Epithelial cell of proximal tubule (primary cell): ENCODE results near the gene FRMPD2. TPM values are rescaled to one million over a fixed set of nuclear protein-coding genes. Genes with fewer than 3 reads are reported as not detected.

ENCODE experiments used
- DNase-seq: peaks from one replicate; pipeline ENCODE4 v3.0.0-alpha.2; 2011; ENCODE audit warnings: low read depth
- H3K4me3 ChIP-seq: 2 replicates; pipeline ENCODE4 v1.5.1; 2011; ENCODE audit warnings: low read depth, mild to moderate bottlenecking, low read length
- total RNA-seq: library from RNA; depleted of rRNA; stranded (reverse); fragments of >200 nt; gene quantifications from 2 replicates; pipeline ENCODE4 v1.2.3, GENCODE V29; 2015
- TF ChIP-seq, protein P1 (sequence below): conservative IDR thresholded peaks from 2 replicates; pipeline ENCODE4 v1.5.1; 2012; ENCODE audit warnings: low read depth, mild to moderate bottlenecking, low read length

The FRMPD2 gene
- total RNA-seq, 1 donor from 2014 or later, result under 0.01 TPM

DNA sequence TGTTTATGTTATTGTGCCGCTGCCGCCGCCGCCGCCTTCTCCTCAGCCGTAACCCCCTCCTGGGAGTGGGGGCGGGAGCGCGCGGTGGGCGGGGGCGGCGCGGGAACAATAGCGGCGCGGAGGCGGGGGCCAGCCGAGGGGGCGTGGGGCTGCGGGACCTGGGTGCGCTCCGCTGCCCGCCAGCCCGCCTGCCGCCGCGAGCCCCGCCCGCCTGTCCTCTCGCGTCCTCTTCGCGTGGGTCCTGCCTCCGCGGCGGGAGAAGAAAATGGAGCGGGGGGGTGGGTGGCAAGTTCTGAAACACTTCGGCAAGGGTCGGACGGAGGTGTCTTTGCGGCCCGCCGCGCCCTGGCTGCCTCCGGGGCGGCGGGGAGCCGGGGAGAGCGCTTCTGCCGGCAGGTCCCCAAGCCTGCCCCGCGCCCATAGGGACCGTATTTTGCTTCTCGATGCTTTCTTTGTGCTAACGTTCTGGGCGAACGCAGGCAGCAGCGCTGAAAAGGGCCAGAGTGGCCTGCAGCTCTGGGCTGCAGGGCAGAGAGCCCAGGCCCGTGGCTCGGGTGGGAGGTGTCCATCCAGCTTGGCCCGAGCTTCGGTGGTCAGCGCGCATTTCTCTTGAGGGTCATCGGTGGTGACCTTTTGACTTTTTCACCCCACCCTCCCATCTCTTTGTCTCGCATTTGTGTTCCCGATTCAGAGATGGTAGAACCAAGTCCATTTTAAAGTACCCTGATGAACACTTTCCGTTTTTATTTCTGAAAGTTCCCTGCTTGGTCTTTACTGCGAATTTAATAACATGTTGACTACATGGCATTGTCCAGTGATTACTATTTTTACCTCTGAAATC, 32.6 kb upstream of the FRMPD2 start:
- TF ChIP-seq, protein P1, sequence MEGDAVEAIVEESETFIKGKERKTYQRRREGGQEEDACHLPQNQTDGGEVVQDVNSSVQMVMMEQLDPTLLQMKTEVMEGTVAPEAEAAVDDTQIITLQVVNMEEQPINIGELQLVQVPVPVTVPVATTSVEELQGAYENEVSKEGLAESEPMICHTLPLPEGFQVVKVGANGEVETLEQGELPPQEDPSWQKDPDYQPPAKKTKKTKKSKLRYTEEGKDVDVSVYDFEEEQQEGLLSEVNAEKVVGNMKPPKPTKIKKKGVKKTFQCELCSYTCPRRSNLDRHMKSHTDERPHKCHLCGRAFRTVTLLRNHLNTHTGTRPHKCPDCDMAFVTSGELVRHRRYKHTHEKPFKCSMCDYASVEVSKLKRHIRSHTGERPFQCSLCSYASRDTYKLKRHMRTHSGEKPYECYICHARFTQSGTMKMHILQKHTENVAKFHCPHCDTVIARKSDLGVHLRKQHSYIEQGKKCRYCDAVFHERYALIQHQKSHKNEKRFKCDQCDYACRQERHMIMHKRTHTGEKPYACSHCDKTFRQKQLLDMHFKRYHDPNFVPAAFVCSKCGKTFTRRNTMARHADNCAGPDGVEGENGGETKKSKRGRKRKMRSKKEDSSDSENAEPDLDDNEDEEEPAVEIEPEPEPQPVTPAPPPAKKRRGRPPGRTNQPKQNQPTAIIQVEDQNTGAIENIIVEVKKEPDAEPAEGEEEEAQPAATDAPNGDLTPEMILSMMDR, result no peak
- H3K4me3 ChIP-seq, result peak overlapping the region; percentile 80
- no peak for DNase-seq

DNA sequence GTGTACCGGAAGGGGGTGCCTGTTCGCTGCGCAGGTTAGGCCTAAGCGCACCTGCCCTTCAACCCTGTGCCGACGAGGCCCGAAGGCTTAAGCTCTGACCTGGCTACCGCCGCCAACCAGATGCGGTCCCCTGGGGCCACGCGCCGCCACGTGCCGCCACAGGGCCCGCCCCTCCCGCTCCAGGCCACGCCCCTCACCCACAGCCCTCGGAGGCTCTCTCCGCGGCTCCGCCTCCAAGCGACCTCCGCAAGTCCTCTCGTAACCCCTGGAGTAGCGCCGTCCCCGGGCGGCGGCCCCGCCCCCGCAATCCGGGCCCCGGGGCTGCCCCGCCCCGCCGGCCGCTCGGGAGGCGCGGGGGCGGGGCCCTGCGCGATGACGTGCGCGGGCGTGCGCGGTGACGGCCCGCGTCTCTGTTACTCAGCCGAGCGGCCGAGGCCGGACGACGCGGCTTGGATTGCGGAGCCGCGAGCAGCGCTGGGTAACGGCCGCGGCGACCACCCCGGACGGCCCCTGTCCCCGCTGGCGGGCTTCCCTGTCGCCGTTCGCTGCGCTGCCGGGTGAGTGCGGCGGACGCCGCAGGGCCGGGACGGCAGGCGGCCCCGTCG, 31.9 kb upstream of the FRMPD2 start, which contains the start of gene MAPK8:
Gene MAPK8, plus strand, starts transcription at position 413 of the 605 bp plus-strand sequence. CDS start 94,984 bp downstream, outside the sequence.
- peak within 1 kb of the TSS; percentile 80 for H3K4me3 ChIP-seq
- DNase-seq, result no peak
- TF ChIP-seq, protein P1, result no peak

DNA sequence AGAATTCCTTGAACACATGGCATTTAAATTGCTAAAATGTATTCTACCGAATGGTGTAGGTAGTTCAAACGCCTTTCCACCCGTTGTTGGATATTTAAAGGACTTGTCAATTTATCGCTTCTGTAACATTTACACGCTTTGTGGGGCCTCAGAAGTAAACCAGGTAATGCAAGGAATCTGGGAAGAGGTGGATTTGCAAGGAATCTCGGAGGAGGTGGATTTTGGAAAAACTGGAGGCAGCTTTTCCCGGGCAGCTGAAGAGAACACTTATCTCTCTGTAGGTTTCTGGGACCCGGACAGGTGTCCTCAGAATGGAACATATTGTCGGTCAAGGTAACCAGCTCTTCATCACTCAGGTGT, 31.4 kb upstream of the FRMPD2 start:
- no peak for DNase-seq
- peak overlapping the region; percentile 48 for H3K4me3 ChIP-seq
- TF ChIP-seq, protein P1, result no peak

DNA sequence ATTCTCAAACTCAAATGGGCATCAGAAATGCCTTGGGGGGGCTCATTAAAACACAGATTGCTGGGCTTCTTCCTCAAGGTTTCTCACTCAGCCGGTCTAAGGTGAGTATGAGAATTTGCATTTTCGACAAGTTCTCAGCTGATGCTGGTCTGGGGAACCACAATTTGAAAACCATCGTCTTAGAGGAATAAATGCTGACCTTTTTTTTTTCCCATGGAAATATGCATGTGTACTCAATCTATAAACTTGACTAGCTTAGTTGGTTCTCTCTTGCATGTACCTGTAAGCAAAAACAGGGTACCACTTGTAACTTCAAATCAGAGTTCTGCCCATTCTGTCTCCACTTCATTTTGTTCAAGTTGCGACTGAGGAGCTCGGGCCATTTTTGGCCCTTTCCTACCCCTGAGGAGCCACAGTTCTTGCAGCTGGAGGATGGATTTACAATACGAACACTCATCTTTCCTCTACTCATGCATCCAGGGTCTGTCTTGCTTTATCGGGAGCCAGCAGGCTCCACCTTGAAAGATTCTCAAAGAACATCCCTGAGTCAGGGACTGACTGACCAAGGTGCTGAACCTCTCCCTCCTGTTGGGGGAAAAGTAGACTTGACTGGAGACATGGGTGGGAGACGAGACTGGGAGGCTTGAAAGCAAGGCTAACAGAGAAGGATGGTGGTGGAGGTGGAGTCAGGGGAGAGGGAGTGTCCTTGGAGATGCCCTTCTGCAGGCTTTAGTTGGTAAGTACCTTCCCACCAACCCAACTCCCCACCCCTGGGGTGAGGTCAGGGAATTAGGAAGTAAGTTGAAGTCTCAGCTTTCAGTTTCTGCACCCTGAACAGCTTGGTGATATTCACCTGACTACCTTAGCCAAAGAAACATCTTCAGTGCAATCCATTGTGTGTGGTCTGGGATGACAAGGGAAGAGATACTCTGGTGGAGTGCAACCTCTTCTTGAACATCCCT, 28.3 kb upstream of the FRMPD2 start:
- no peak overlapping the region for H3K4me3 ChIP-seq
- no peak for DNase-seq
- TF ChIP-seq, protein P1, result no peak

DNA sequence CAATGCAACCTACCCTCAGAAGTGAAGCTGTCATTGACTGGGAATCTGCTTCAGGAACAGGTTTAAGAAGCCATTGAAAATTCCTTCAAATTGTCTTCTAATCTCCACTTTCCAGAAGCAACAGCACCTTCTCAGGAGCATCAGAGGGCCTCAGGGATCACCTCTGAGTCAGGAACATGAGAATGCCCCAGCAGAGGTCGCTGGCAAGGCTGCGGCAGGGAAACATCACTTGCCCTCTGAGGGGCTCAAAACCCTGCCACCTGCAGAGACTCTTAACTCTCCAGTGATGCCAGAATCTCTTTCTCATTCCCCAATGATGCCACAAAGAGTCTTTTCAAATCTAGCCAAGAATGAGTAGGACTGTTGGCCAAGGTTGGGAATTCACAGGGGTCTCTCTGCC, 26.1 kb upstream of the FRMPD2 start:
- TF ChIP-seq, protein P1, result no peak
- no peak overlapping the region for H3K4me3 ChIP-seq
- DNase-seq, result no peak

DNA sequence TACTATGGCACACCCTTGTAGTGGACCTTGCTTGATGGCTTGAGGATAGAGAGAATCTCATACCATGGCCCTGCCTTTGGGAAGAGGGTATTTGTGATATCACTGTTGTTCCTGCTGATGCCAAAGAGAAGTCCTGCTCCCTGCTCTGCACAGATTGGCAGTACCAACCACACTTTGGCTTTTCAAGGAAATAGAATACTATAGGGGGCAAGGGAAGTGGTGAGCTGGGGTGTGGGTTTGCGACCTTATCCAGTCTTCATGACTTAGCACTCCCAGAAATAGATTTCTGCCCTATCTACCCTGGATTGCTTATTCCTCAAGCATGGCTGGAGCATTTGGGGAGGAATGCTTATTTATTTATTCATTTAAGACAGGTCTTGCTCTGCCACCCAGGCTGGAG, 25.2 kb upstream of the FRMPD2 start:
- TF ChIP-seq, protein P1, result no peak
- no peak for DNase-seq
- H3K4me3 ChIP-seq, result no peak overlapping the region
